GM23338 (cell line): Measurements from ENCODE around the gene EMC1. TPM values are rescaled to one million over a fixed set of nuclear protein-coding genes. Genes with fewer than 3 reads are reported as not detected.
"Not testable (repeated sequence)": the region's sequence is repeated elsewhere in the genome, so short reads cannot be mapped to it uniquely, and the experiment has no call there.

Source experiments
- ATAC-seq: fragments of 200-7000 bp; cut with Tn5 transposase; 3 replicates; pipeline ENCODE4 v1.9.1; 2020
- DNase-seq: peaks from one replicate; pipeline ENCODE4 v3.0.0-alpha.2; 2015; ENCODE audit warnings: low spot score
- H2AFZ ChIP-seq: fragments of 200-600 bp; sonication (generic); 2 replicates; pipeline ENCODE4 v1.8.0; 2016; ENCODE audit warnings: antibody characterized with exemption, mild to moderate bottlenecking, moderate library complexity
- H3F3A ChIP-seq: fragments of 200-600 bp; sonication (generic); replicated peaks from 2 replicates; pipeline ENCODE4 v1.8.0; 2017; ENCODE audit warnings: antibody characterized with exemption, mixed run types, low read depth
- H3K27ac ChIP-seq: fragments of 200-600 bp; sonication (generic); 2 replicates; pipeline ENCODE4 v1.6.1; 2016; ENCODE audit warnings: low read depth
- H3K27me3 ChIP-seq: fragments of 200-600 bp; sonication (generic); 2 replicates; pipeline ENCODE4 v1.8.0; 2016; ENCODE audit warnings: mild to moderate bottlenecking, mixed run types, moderate library complexity; ENCODE audit not compliant: insufficient read depth
- H3K36me3 ChIP-seq: fragments of 200-600 bp; sonication (generic); 2 replicates; pipeline ENCODE4 v1.8.0; 2016; ENCODE audit warnings: mild to moderate bottlenecking; ENCODE audit not compliant: insufficient read depth
- H3K4me1 ChIP-seq: fragments of 200-600 bp; sonication (generic); 2 replicates; pipeline ENCODE4 v1.8.0; 2016; ENCODE audit warnings: mild to moderate bottlenecking, moderate library complexity; ENCODE audit not compliant: insufficient read depth
- H3K4me2 ChIP-seq: fragments of 200-600 bp; sonication (generic); 2 replicates; pipeline ENCODE4 v1.7.1; 2017; ENCODE audit warnings: mixed run types
- H3K4me3 ChIP-seq: fragments of 200-600 bp; sonication (generic); 2 replicates; pipeline ENCODE4 v1.6.1; 2016; ENCODE audit warnings: mixed run types
- H3K79me2 ChIP-seq: fragments of 200-600 bp; sonication (generic); replicated peaks from 2 replicates; pipeline ENCODE4 v1.8.0; 2017; ENCODE audit warnings: mild to moderate bottlenecking; ENCODE audit not compliant: insufficient read depth
- H3K9me2 ChIP-seq: fragments of 200-600 bp; sonication (generic); 2 replicates; pipeline ENCODE4 v1.8.0; 2017; ENCODE audit not compliant: insufficient read depth
- H4K20me1 ChIP-seq: fragments of 200-600 bp; sonication (generic); replicated peaks from 2 replicates; pipeline ENCODE4 v1.8.0; 2017; ENCODE audit warnings: mild to moderate bottlenecking; ENCODE audit not compliant: insufficient read depth
- H3K27ac Mint-ChIP-seq: 2 replicates; pipeline ENCODE4 v1.8.0; 2020; ENCODE audit warnings: inconsistent platforms, mild to moderate bottlenecking, moderate library complexity, mixed read lengths
- H3K27me3 Mint-ChIP-seq: 3 replicates; pipeline ENCODE4 v1.8.0; 2022; ENCODE audit warnings: low read depth, mild to moderate bottlenecking, moderate library complexity, mixed read lengths, inconsistent platforms; ENCODE audit not compliant: insufficient read depth, poor library complexity
- H3K36me3 Mint-ChIP-seq: 3 replicates; pipeline ENCODE4 v1.8.0; 2021; ENCODE audit warnings: low read depth, mild to moderate bottlenecking, inconsistent platforms, moderate library complexity, mixed read lengths
- H3K4me1 Mint-ChIP-seq: 3 replicates; pipeline ENCODE4 v1.8.0; 2020; ENCODE audit warnings: mild to moderate bottlenecking, inconsistent platforms, mixed read lengths
- H3K4me3 Mint-ChIP-seq: 3 replicates; pipeline ENCODE4 v1.8.0; 2021; ENCODE audit warnings: moderate library complexity, mild to moderate bottlenecking, inconsistent platforms, mixed read lengths
- H3K9me3 Mint-ChIP-seq: 3 replicates; pipeline ENCODE4 v1.8.0; 2020; ENCODE audit warnings: moderate library complexity, mild to moderate bottlenecking, inconsistent platforms, mixed read lengths
- CREB1 ChIP-seq: fragments of 250-450 bp; sonication (Bioruptor Pico); IDR thresholded peaks from 2 replicates; pipeline ENCODE4 v1.5.0; 2020; ENCODE audit warnings: low read depth, mild to moderate bottlenecking, moderate library complexity
- CTCF ChIP-seq, 2 experiments: fragments of 200-600 bp in 1 of 2; sonication (generic) in 1 of 2; conservative IDR thresholded peaks; 2 replicates each; pipeline versions ENCODE4 v1.5.1 to v1.6.1; 2016 to 2017; ENCODE audit warnings: antibody characterized with exemption in 2 of 2, low read depth in 2 of 2, mild to moderate bottlenecking in 2 of 2, moderate library complexity in 1 of 2
- ETS1 ChIP-seq: IDR thresholded peaks from 2 replicates; pipeline ENCODE4 v1.6.1; 2016; ENCODE audit warnings: antibody characterized with exemption
- EZH2 ChIP-seq: fragments of 200-600 bp; sonication (generic); IDR thresholded peaks from one replicate; pipeline ENCODE4 v1.8.0; 2017; ENCODE audit warnings: antibody characterized with exemption, mild to moderate bottlenecking, low read depth; ENCODE audit not compliant: unreplicated experiment
- EZH2phosphoT487 ChIP-seq: fragments of 200-600 bp; sonication (generic); IDR thresholded peaks from one replicate; pipeline ENCODE4 v1.8.1; 2018; ENCODE audit warnings: antibody characterized with exemption; ENCODE audit not compliant: unreplicated experiment
- POLR2AphosphoS5 ChIP-seq: IDR thresholded peaks from 2 replicates; pipeline ENCODE4 v1.6.1; 2016; ENCODE audit warnings: antibody characterized with exemption, low read depth
- STAT1 ChIP-seq: IDR thresholded peaks from one replicate; pipeline ENCODE4 v1.6.1; 2016; ENCODE audit warnings: antibody characterized with exemption; ENCODE audit not compliant: unreplicated experiment
- ZNF114 ChIP-seq: fragments of 250-450 bp; sonication (Bioruptor Pico); IDR thresholded peaks from 2 replicates; pipeline ENCODE4 v1.5.0; 2020; ENCODE audit warnings: mild to moderate bottlenecking, moderate library complexity
- ZNF331 ChIP-seq: fragments of 250-450 bp; sonication (Bioruptor Pico); IDR thresholded peaks from 2 replicates; pipeline ENCODE4 v1.5.0; 2020; ENCODE audit warnings: low read depth, mild to moderate bottlenecking, moderate library complexity
- polyA plus RNA-seq: library from polyadenylated mRNA; unstranded; fragments of >200 nt; fragmentation: Nextera tagmentation; extraction: Ambion mirVana; gene quantifications from 2 replicates; pipeline ENCODE4 v1.2.1, GENCODE V29; 2016
- total RNA-seq: library from RNA; depleted of rRNA; stranded (reverse); fragments of >200 nt; shearing (Covaris generic); gene quantifications from 2 replicates; pipeline ENCODE4 v1.2.3, GENCODE V29; 2014
- TF ChIP-seq, protein P1 (sequence below): fragments of 250-450 bp; sonication (Bioruptor Pico); IDR thresholded peaks from 2 replicates; pipeline ENCODE4 v1.5.0; 2020; ENCODE audit warnings: mild to moderate bottlenecking, moderate library complexity

The EMC1 gene
- total and polyA plus RNA-seq, 2 experiments from 2014 or later, result 17.6 to 53.0 TPM

DNA sequence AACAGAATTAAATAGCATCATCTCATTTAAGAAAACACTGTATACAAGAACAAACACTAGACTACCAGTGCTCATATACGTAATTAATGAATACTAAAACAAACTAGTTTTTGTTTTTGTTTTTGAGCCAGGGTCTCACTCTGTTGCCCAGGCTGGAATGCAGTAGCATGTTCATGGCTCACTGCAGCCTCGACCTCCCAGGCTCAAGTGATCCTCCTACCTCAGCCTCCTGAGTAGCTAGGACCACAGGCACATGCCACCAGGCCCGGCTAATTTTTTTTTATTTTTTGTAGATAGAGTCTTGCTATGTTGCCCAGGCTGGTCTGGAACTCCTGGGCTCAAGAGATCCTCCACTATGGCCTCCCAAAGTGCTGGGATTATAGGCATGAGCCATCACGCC is 34.7 kb downstream of the EMC1 start:
- peaks cover 33% of the 10 kb centered on the region for H3K79me2 ChIP-seq
- H2AFZ ChIP-seq, result not testable (repeated sequence)

DNA sequence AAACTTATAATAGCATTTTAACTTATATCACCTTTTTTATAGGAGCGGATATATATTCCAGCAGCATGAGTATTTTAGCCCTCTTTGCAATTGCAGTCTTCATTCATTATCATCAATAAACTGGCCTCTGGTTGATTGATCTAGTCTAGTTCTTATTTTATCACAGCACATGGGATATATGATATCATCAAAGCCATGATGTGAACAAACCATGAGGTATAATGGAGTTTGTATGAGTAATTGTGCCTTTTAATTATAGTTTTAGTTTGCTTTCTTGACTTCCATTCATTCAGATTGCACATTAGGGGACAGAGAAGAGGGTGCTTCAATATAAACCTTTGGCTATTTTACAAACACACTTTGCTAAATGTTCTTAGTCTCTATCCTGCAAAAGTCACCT is 37.7 kb downstream of the EMC1 start:
- no peaks in the 10 kb centered on the region for H3K27me3 ChIP-seq
- ATAC-seq, result no peak
- TF ChIP-seq, protein P1, sequence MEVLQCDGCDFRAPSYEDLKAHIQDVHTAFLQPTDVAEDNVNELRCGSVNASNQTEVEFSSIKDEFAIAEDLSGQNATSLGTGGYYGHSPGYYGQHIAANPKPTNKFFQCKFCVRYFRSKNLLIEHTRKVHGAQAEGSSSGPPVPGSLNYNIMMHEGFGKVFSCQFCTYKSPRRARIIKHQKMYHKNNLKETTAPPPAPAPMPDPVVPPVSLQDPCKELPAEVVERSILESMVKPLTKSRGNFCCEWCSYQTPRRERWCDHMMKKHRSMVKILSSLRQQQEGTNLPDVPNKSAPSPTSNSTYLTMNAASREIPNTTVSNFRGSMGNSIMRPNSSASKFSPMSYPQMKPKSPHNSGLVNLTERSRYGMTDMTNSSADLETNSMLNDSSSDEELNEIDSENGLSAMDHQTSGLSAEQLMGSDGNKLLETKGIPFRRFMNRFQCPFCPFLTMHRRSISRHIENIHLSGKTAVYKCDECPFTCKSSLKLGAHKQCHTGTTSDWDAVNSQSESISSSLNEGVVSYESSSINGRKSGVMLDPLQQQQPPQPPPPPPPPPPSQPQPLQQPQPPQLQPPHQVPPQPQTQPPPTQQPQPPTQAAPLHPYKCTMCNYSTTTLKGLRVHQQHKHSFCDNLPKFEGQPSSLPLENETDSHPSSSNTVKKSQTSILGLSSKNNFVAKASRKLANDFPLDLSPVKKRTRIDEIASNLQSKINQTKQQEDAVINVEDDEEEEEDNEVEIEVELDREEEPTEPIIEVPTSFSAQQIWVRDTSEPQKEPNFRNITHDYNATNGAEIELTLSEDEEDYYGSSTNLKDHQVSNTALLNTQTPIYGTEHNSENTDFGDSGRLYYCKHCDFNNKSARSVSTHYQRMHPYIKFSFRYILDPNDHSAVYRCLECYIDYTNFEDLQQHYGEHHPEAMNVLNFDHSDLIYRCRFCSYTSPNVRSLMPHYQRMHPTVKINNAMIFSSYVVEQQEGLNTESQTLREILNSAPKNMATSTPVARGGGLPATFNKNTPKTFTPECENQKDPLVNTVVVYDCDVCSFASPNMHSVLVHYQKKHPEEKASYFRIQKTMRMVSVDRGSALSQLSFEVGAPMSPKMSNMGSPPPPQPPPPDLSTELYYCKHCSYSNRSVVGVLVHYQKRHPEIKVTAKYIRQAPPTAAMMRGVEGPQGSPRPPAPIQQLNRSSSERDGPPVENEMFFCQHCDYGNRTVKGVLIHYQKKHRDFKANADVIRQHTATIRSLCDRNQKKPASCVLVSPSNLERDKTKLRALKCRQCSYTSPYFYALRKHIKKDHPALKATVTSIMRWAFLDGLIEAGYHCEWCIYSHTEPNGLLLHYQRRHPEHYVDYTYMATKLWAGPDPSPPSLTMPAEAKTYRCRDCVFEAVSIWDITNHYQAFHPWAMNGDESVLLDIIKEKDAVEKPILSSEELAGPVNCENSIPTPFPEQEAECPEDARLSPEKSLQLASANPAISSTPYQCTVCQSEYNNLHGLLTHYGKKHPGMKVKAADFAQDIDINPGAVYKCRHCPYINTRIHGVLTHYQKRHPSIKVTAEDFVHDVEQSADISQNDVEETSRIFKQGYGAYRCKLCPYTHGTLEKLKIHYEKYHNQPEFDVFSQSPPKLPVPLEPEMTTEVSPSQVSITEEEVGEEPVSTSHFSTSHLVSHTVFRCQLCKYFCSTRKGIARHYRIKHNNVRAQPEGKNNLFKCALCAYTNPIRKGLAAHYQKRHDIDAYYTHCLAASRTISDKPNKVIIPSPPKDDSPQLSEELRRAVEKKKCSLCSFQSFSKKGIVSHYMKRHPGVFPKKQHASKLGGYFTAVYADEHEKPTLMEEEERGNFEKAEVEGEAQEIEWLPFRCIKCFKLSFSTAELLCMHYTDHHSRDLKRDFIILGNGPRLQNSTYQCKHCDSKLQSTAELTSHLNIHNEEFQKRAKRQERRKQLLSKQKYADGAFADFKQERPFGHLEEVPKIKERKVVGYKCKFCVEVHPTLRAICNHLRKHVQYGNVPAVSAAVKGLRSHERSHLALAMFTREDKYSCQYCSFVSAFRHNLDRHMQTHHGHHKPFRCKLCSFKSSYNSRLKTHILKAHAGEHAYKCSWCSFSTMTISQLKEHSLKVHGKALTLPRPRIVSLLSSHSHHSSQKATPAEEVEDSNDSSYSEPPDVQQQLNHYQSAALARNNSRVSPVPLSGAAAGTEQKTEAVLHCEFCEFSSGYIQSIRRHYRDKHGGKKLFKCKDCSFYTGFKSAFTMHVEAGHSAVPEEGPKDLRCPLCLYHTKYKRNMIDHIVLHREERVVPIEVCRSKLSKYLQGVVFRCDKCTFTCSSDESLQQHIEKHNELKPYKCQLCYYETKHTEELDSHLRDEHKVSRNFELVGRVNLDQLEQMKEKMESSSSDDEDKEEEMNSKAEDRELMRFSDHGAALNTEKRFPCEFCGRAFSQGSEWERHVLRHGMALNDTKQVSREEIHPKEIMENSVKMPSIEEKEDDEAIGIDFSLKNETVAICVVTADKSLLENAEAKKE (CRISPR knock-in tag), result no peak
- TF ChIP-seq CREB1 (CRISPR knock-in tag) (no peak), ZNF114 (CRISPR knock-in tag) (no peak), CTCF (conservative IDR thresholded peaks at IDR 0.05; ENCODE audit: low read depth in 2 of 2) (no peak), POLR2AphosphoS5 (no peak), ETS1 (no peak), STAT1 (no peak), EZH2phosphoT487 (no peak), ZNF331 (CRISPR knock-in tag) (no peak), EZH2 (no peak)

More for the DNA sequence above, 34.7 kb downstream of the EMC1 start:
- not testable (repeated sequence) for H3K27me3 ChIP-seq, H3K9me2 ChIP-seq, H3K4me2 ChIP-seq, H3F3A ChIP-seq, H3K9me3 Mint-ChIP-seq, H3K27me3 Mint-ChIP-seq, DNase-seq, H3K27ac ChIP-seq, H3K4me3 Mint-ChIP-seq, H3K27ac Mint-ChIP-seq, H3K4me1 Mint-ChIP-seq, H3K4me3 ChIP-seq, H3K4me1 ChIP-seq, ATAC-seq
- Histone ChIP-seq H4K20me1 (peaks cover 34% of the 10 kb centered on the region), H3K36me3 (peaks cover 27% of the 10 kb centered on the region)
- H3K36me3 Mint-ChIP-seq, result peaks cover 51% of the 10 kb centered on the region

More for the DNA sequence above, 37.7 kb downstream of the EMC1 start:
- no peak overlapping the region for H3K4me3 ChIP-seq
- H4K20me1 ChIP-seq, result peaks cover 27% of the 10 kb centered on the region
- peaks cover 57% of the 10 kb centered on the region for H3K79me2 ChIP-seq
- Mint-ChIP-seq H3K27me3 (peaks cover 7% of the 10 kb centered on the region), H3K4me1 (peaks cover 8% of the 10 kb centered on the region; the same call in 2 of the 3 replicates), H3K4me3 (no peak overlapping the region), H3K9me3 (no peaks in the 10 kb centered on the region), H3K36me3 (peaks cover 23% of the 10 kb centered on the region), H3K27ac (no peak overlapping the region)
- peaks cover 11% of the 10 kb centered on the region for H3F3A ChIP-seq
- H3K27ac ChIP-seq, result no peak overlapping the region
- H3K9me2 ChIP-seq, result no peaks in the 10 kb centered on the region
- no peak overlapping the region for H2AFZ ChIP-seq
- no peak for DNase-seq
- peaks cover 16% of the 10 kb centered on the region for H3K4me1 ChIP-seq
- H3K4me2 ChIP-seq, result no peak overlapping the region
- peaks cover 9% of the 10 kb centered on the region for H3K36me3 ChIP-seq
